Mesodermal cell (in vitro differentiated cells): Measurements from ENCODE around the gene ZSCAN10.
"Not testable (repeated sequence)": the region's sequence is repeated elsewhere in the genome, so short reads cannot be mapped to it uniquely, and the experiment has no call there.

Experiments used
- H3K27ac ChIP-seq: 2 replicates; pipeline ENCODE4 v1.7.0; 2013; ENCODE audit warnings: mild to moderate bottlenecking, low read depth, low read length, moderate library complexity; ENCODE audit not compliant: severe bottlenecking
- H3K36me3 ChIP-seq: 2 replicates; pipeline ENCODE4 v1.7.1; 2013; ENCODE audit warnings: mild to moderate bottlenecking, low read length, moderate library complexity; ENCODE audit not compliant: control insufficient read depth, insufficient read depth
- H3K4me1 ChIP-seq: one replicate; pipeline ENCODE4 v1.7.1; 2013; ENCODE audit warnings: mild to moderate bottlenecking, low read length; ENCODE audit not compliant: insufficient read depth, control insufficient read depth, poor library complexity, severe bottlenecking
- H3K4me3 ChIP-seq: 2 replicates; pipeline ENCODE4 v1.7.0; 2013; ENCODE audit warnings: low read length, control low read depth, mild to moderate bottlenecking; ENCODE audit not compliant: insufficient read depth, poor library complexity, severe bottlenecking; ENCODE audit errors: extremely low read depth
- H3K9me3 ChIP-seq: 2 replicates; pipeline ENCODE4 v1.7.1; 2013; ENCODE audit warnings: mild to moderate bottlenecking, low read length, moderate library complexity; ENCODE audit not compliant: control insufficient read depth
- WGBS, 2 experiments: methylation state at CpG; one replicate each; pipeline ENCODE4 v1.1.5; 2013; ENCODE audit warnings: missing lambda C conversion rate in 2 of 2; ENCODE audit not compliant: insufficient coverage in 2 of 2; 5-methylcytosine and 5-hydroxymethylcytosine counted together

ZSCAN10 gene

DNA sequence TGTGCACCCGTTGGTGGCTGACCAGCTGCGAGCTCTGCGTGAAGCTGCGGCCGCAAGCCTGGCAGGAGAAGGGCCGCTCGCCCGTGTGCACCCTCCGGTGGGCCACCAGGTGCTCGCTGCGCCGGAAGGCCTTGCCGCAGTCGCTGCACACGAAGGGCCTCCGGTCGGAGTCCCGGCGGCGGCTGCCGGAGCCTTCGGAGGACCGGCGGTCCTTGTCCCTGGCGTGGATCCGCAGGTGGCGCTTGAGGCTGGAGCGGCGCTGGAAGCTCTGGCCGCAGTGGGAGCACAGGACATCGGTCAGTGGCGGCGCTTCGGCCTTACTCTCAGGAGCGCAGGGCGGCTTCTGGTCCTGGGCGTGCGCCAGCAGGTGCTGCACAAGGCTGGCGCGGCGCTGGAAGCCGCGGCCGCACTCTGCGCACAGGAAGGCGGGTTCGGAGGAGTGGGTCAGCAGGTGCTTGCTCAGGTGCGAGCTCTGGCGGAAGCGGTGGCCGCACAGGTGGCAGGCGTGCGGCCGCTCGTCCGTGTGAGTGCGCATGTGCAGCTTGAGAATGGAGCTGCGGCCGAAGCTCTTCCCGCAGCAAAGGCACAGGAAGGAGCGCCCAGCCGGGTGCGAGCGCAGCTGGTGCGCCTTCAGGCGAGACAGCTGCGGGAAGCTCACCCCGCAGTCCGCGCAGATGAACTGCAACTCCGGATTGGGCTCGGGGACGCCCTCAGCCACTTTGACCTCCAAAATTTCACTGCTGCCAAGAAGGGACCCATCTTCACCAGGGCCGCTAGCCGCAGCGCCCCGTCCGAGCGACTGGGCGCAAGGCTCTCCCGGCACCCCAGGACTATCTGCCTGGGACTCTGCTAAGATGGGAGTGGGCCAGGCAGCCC, 9.1 kb downstream of the ZSCAN10 start:
- Histone ChIP-seq H3K4me1 (peaks cover 8% of the 10 kb centered on the region), H3K27ac (no peak overlapping the region), H3K9me3 (no peaks in the 10 kb centered on the region), H3K4me3 (no peak overlapping the region), H3K36me3 (no peaks in the 10 kb centered on the region)
- WGBS, 2 experiments, result 96 to 98% methylated on average over 77 to 81 of the region's 81 CpGs

DNA sequence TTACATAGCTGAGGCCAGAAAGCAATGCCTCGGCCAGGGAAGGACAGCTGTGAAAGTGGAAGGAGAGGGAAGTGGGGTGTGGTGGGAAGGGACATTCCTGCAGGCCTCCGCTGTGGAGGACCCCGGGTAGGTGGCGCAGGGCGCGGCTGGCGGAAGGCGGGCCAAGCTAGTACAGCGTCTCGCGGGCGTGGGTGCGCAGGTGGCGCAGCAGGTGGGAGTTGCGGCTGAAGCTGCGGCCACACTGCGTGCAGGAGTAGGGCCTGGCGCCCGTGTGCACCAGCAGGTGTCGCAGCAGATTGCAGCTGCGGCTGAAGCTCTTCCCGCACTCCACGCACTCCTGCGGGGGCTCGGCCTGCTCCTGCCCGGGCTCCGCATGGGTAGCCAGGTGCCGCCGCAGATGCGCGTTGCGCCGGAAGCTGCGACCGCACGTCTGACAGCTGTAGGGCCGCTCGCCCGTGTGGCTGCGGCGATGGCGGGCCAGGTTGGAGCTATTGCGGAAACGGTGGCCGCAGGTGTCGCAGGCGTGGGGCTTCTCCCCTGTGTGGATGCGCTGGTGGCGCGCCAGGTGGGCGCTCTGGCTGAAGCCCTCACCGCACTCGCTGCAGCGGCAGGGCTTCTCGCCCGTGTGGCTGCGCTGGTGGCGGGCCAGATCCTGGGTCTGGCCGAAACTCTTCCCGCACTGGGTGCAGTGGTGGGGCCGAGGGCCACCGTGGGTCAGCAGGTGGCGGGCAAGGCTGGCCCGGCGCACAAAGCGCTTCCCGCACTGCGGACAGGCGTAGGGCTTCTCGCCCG, 10.0 kb downstream of the ZSCAN10 start:
- 95 to 96% methylated on average over 67 to 71 of the region's 71 CpGs for WGBS, 2 experiments
- Histone ChIP-seq H3K4me1 (peaks cover 8% of the 10 kb centered on the region), H3K4me3 (no peak overlapping the region), H3K9me3 (no peaks in the 10 kb centered on the region), H3K27ac (no peak overlapping the region), H3K36me3 (no peaks in the 10 kb centered on the region)

DNA sequence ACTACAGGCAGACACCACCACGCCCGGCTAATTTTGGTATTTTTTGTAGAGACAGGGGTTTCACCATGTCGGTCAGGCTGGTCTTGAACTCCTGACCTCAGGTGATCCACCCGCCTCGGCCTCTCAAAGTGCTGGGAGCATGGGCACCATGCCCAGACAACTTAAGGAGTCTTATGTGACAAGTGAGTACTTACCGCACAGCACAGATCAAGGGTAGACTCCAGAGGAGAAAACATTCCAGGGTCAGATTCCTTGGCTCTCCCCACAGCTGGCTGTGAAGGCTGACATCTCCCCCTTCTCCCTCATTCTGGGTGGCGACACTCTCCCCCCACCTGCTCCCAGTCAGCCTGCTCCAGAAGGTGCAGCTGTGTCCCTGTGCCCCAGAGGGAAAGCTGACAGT, 10.6 kb downstream of the ZSCAN10 start:
- H3K36me3 ChIP-seq, result no peaks in the 10 kb centered on the region
- H3K4me3 ChIP-seq, result no peak overlapping the region
- no peak overlapping the region for H3K27ac ChIP-seq
- peaks cover 8% of the 10 kb centered on the region for H3K4me1 ChIP-seq
- no peaks in the 10 kb centered on the region for H3K9me3 ChIP-seq
- WGBS, 2 experiments, result 94 to 100% methylated on average over 6 of the region's 7 CpGs

DNA sequence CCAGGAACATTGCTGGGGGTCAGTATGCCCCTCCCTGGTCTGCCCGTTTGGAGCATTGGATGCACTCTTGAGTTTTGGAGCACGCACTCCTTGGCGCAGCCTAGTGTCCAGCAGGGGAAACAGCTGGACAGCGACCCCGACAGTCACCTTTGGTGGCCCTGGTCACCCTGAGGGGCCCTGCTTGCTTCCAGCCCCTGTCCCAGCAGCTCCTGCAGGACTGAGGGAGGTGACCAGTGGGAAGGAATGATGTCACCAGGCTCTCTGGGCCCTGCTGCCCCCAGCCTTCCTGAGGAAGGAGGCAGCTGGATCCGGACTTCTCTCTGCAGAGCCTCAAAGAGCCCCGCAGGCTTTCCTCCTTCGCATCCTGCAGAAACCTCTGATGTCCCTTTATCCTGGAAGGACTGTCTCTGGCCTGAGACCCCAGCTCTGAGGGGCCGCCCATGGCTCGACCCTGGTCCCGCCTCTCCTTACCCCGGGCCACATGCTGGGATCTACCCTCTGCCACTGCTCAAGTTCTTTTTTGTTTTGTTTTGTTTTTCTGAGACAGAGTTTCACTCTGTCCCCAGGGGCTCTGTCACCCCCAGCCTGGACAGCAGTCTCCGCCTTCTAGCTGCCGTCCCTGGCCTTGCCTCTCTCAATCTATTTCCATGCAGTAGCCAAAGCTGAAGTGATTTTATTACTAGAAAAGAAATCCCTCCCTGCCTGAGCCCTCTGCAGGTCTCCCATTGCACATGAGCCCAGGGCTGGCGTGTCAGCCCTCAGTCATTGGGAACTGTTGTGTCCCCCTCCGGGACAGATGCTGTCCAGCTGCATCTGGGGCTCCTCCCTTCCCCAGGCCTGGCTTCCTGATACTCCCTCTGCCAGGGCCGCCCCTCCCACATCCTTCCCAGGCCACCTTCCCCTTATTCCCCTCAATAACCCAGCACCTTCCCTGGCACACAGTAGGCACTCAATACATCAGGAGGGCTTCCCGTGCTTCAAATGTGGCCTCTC, 11.6 kb downstream of the ZSCAN10 start:
- no peaks in the 10 kb centered on the region for H3K36me3 ChIP-seq
- no peak overlapping the region for H3K4me3 ChIP-seq
- no peaks in the 10 kb centered on the region for H3K9me3 ChIP-seq
- H3K4me1 ChIP-seq, result peaks cover 8% of the 10 kb centered on the region
- WGBS, 2 experiments, result 78 to 89% methylated on average over 13 to 17 of the region's 18 CpGs
- H3K27ac ChIP-seq, result peak overlapping the region; percentile 64

DNA sequence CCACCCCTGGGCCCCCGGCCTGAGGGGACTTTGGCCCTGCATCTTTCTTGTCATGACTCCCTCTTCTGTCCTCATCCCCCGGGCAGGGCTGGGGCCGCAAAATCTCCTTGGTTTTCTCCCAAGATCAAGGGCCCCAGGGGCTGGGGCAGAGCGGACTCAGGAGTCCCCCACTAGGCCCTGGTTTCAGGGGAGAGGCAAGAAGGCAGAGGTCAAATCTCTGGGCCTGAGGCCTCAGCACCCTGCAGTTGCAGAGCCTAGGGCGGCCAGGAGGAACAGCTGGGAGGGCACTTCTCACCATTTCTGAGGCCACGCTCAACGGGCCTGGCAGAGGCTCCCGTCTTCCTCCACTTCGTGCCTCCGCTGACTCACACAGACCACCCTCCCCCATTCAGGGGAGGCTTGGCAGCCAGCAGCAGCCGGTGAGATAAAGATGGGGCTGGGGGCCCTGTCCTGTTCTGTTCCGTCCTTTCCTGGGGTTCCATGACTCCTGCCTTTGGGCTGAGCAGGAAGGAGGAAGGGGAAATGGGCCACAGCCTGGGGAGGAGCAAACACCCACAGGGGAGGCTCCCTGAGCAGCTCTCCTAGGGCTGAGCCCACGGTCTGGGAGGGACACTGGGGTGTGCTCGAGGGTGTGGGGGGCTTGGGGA, 12.4 kb downstream of the ZSCAN10 start:
- H3K4me3 ChIP-seq, result no peak overlapping the region
- peak overlapping the region; percentile 64 for H3K27ac ChIP-seq
- WGBS, 2 experiments, result 75 to 93% methylated on average over 9 to 11 of the region's 14 CpGs
- no peaks in the 10 kb centered on the region for H3K9me3 ChIP-seq
- no peaks in the 10 kb centered on the region for H3K36me3 ChIP-seq
- H3K4me1 ChIP-seq, result peaks cover 8% of the 10 kb centered on the region

DNA sequence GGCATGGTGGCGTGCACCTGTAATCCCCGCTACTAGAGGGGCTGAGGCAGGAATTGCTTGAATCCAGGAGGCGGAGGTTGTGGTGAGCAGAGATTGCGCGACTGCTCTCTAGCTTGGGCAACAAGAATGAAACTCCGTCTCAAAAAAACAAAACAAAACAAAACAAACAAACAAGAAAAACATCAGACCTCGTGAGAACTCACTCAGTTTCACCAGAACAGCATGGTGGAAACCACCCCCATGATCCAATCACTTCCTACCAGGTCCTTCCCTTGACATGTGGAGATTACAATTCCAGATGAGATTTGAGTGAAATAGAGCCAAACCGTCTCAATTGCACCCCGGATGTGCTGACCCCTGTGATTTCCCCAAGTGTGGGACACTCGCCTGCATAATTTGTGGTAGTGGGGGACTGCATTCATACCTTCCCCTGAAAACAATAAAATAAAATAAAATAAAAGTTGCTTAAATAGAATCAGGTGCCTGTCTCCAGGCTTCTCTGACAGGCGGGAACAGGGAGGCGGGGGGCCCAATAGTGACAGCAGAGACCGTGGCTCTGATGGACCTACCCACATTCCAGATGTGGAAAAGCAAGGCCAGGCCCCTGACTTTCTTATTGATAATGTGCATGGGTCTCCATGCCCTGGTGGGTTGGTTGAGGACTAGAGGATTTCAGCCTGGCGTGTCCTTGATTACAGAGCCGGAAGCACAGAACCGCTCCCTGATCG, 13.1 kb downstream of the ZSCAN10 start:
- H3K4me3 ChIP-seq, result no peak overlapping the region
- no peaks in the 10 kb centered on the region for H3K9me3 ChIP-seq
- H3K4me1 ChIP-seq, result peaks cover 8% of the 10 kb centered on the region
- 91 to 100% methylated on average over 9 to 10 of the region's 17 CpGs for WGBS, 2 experiments
- H3K27ac ChIP-seq, result no peak overlapping the region
- H3K36me3 ChIP-seq, result no peaks in the 10 kb centered on the region

DNA sequence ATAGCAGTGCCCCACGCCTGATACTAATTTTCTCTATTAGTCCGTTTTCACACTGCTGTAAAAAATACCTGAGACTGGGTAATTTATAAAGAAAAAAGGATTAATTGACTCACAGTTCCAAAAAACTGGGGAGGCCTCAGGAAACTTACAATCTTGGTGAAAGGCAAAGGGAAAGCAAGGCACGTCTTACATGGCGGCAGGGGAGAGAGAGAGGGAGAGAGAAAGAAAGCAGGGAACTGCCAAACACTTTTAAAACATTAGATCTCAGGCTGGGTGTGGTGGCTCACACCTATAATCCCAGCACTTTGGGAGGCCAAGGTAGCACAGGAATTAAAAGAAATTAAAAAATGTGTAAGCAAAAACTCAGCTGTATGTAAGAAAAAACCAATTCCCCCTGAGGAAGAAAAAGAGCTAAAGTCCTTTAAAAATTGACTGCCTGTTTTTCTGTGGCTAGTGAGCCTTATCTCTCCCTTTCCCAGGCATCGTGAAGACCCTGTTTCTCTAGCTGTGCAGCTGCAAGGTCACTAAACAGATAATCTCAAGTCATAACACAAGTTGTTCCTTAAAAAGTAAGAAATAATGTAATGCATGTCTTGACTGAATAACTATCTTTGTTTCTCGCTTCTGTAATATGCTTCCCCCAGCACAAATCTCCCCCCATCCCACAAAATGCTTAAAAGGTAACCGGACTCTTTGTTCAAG, 14.0 kb downstream of the ZSCAN10 start:
- 100% methylated on average over 2 of the region's 7 CpGs; no CpG with 5 or more reads in 1 of the 2 experiments for WGBS, 2 experiments
- Histone ChIP-seq H3K36me3 (no peaks in the 10 kb centered on the region), H3K4me1 (peaks cover 8% of the 10 kb centered on the region), H3K27ac (no peak overlapping the region), H3K9me3 (no peaks in the 10 kb centered on the region), H3K4me3 (no peak overlapping the region)

DNA sequence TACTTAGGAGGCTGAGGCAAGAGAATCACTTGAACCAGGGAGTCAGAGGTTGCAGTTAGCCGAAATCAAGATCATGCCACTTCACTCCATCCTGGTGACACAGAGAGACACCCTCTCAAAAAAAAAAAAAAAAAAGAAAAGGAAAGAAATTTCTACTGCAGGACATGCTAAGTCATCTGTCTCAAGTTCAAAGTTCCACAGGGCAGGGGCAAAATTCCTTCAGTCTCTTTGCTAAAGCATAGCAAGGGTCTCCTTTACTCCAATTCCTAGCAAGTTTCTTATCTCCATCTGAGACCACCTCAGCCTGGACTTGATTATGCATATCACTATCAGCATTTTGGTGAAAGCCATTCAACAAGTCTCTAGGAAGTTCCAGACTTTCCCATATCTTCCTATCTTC, 14.6 kb downstream of the ZSCAN10 start:
- H3K4me1 ChIP-seq, result peaks cover 8% of the 10 kb centered on the region
- no peaks in the 10 kb centered on the region for H3K36me3 ChIP-seq
- no CpG with 5 or more reads among the region's 1 CpG for WGBS, 2 experiments
- H3K4me3 ChIP-seq, result no peak overlapping the region
- H3K27ac ChIP-seq, result no peak overlapping the region
- H3K9me3 ChIP-seq, result no peaks in the 10 kb centered on the region

DNA sequence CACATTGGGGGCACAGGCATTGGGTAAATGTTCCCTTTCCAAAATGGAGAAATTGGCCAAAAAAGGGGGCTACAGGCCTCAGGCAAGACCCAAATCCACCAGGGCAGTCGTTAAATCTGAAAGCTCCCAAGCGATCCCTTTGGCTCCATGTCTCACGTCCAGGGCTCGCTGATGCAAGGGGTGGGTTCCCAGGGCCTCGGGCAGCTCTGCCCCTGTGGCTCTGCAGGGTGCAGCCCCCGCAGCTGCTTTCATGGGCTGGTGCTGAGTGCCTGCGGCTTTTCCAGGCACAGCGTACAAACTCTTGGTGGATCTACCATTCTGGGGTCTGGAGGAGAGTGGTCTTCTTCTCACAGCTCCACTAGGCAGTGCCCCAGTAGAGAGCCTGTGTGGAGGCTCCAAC, 15.7 kb downstream of the ZSCAN10 start:
- not testable (repeated sequence) for H3K4me3 ChIP-seq, H3K4me1 ChIP-seq, H3K27ac ChIP-seq, H3K9me3 ChIP-seq, H3K36me3 ChIP-seq
- 94% methylated on average over 8 of the region's 8 CpGs for WGBS, 2 experiments
